Measurements from ENCODE around the gene MACROD2.

MACROD2 gene

GRCh38 chr20:15339264-15339663 is 1343.9 kb downstream of the MACROD2 start:
- H3K4me1 ChIP-seq (ENCODE audit: control insufficient read depth, insufficient read depth, low read length): no peaks in the 10 kb centered on the region
- POLR2A ChIA-PET: no interaction called here
- TF ChIP-seq ZNF138 (tag by site-specific recombination; IDR thresholded peaks at IDR 0.05; ENCODE audit: borderline replicate concordance) (no peak), HOXC10 (CRISPR knock-in tag; IDR thresholded peaks at IDR 0.05) (no peak), ZBTB10 (tag by site-specific recombination; IDR thresholded peaks at IDR 0.05) (no peak), ZNF175 (tag by site-specific recombination; IDR thresholded peaks at IDR 0.05) (no peak), ZNF555 (tag by site-specific recombination; conservative IDR thresholded peaks at IDR 0.05) (no peak), ZNF311 (tag by site-specific recombination; IDR thresholded peaks at IDR 0.05; ENCODE audit: borderline replicate concordance) (no peak), ZNF664 (tag by site-specific recombination; IDR thresholded peaks at IDR 0.05) (no peak), ZBTB17 (tag by site-specific recombination; IDR thresholded peaks at IDR 0.05) (no peak), ZNF704 (tag by site-specific recombination; IDR thresholded peaks at IDR 0.05) (no peak), MYNN (tag by site-specific recombination; IDR thresholded peaks at IDR 0.05; ENCODE audit: borderline replicate concordance) (no peak)
- H3K9me3 ChIP-seq (ENCODE audit: control insufficient read depth, insufficient read depth, low read depth, low read length): no peaks in the 10 kb centered on the region
- H3K4me3 ChIP-seq (ENCODE audit: low read depth, low read length): no peak overlapping the region
- CTCF ChIA-PET: no interaction called here
- no peaks in the 10 kb centered on the region for H3K36me3 ChIP-seq (ENCODE audit: control insufficient read depth in 2 of 2, insufficient read depth in 1 of 2, low read length in 2 of 2)
- no peak overlapping the region for H3K27ac ChIP-seq (ENCODE audit: extremely low read depth, low read depth, low read length)

- ChIA-PET POLR2A (no interaction called here), CTCF (no interaction called here)
- no peak overlapping the region for H3K4me3 ChIP-seq (ENCODE audit: low read depth, low read length)
- no peak overlapping the region for H3K27ac ChIP-seq (ENCODE audit: extremely low read depth, low read depth, low read length)
- TF ChIP-seq ZNF211 (tag by site-specific recombination; IDR thresholded peaks at IDR 0.05; ENCODE audit: low read depth): no peak
- TF ChIP-seq ZNF747 (tag by site-specific recombination; IDR thresholded peaks at IDR 0.05): no peak
- no peak for TF ChIP-seq ZNF791 (tag by site-specific recombination; IDR thresholded peaks at IDR 0.05)
- TF ChIP-seq CTCF (tag by site-specific recombination; IDR thresholded peaks at IDR 0.05): no peak
- no peak for TF ChIP-seq ZNF121 (tag by site-specific recombination; IDR thresholded peaks at IDR 0.05)
- no peak for TF ChIP-seq ZNF560 (tag by site-specific recombination; IDR thresholded peaks at IDR 0.05; ENCODE audit: borderline replicate concordance)
- no peak for TF ChIP-seq ZBTB11 (tag by site-specific recombination; conservative IDR thresholded peaks at IDR 0.05; ENCODE audit: low read depth)
- no peak for TF ChIP-seq ZNF571 (tag by site-specific recombination; IDR thresholded peaks at IDR 0.05)
- no peak for TF ChIP-seq ZNF701 (tag by site-specific recombination; IDR thresholded peaks at IDR 0.05)
- no peak for TF ChIP-seq ZNF292 (tag by site-specific recombination; IDR thresholded peaks at IDR 0.05; ENCODE audit: borderline replicate concordance, low read depth)
- no peak for TF ChIP-seq ZEB2 (tag by site-specific recombination; IDR thresholded peaks at IDR 0.05)
- no peak for TF ChIP-seq ZNF660 (tag by site-specific recombination; IDR thresholded peaks at IDR 0.05)
- no peak for TF ChIP-seq PRDM1 (tag by site-specific recombination; IDR thresholded peaks at IDR 0.05)
- H3K36me3 ChIP-seq (ENCODE audit: control insufficient read depth in 2 of 2, insufficient read depth in 1 of 2, low read length in 2 of 2): no peaks in the 10 kb centered on the region
- H3K4me1 ChIP-seq (ENCODE audit: control insufficient read depth, insufficient read depth, low read length): no peaks in the 10 kb centered on the region
- no peaks in the 10 kb centered on the region for H3K9me3 ChIP-seq (ENCODE audit: control insufficient read depth, insufficient read depth, low read depth, low read length)
Observed at GRCh38 chr20:15342991-15343523, 1347.7 kb downstream of the MACROD2 start.
